Upper lobe of left lung (tissue), 4 donors: ENCODE data around the gene CDHR1.

ENCODE experiments used
- POLR2A ChIP-seq, 4 donors: fragments of 450-650 bp; IDR thresholded peaks; one replicate each; pipeline ENCODE4 v1.5.1; 2016 to 2017; ENCODE audit warnings: antibody characterized with exemption in 4 of 4, mild to moderate bottlenecking in 2 of 4
- TF ChIP-seq, protein P1 (sequence below), 6 experiments: fragments of 450-650 bp in 4 of 6; fragments of 200-600 bp in 2 of 6; sonication (generic) in 2 of 6; IDR thresholded peaks; one replicate each; pipeline ENCODE4 v1.5.1; 2016 to 2019; ENCODE audit warnings: antibody characterized with exemption in 6 of 6

DNA sequence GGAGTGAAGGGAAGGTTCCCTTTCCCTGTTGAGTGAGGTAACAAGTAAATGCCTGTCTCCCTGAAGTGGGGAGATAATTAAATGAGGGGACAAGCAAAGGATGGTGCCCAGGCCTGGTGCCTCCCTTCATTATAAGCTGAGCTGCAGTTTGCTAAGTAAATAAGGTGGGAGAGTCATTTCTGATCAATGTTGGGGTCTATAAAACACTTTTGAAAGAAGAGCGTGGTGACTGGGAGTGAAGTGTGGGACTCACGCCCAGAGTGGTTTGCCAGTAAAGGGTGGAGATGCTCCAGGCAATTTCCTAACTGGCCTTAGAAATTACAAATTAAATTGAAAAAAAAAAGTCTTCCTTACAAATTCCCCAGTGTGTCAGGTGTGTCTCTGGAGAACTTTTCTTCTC, 30.3 kb upstream of the CDHR1 start:
- TF ChIP-seq, protein P1, sequence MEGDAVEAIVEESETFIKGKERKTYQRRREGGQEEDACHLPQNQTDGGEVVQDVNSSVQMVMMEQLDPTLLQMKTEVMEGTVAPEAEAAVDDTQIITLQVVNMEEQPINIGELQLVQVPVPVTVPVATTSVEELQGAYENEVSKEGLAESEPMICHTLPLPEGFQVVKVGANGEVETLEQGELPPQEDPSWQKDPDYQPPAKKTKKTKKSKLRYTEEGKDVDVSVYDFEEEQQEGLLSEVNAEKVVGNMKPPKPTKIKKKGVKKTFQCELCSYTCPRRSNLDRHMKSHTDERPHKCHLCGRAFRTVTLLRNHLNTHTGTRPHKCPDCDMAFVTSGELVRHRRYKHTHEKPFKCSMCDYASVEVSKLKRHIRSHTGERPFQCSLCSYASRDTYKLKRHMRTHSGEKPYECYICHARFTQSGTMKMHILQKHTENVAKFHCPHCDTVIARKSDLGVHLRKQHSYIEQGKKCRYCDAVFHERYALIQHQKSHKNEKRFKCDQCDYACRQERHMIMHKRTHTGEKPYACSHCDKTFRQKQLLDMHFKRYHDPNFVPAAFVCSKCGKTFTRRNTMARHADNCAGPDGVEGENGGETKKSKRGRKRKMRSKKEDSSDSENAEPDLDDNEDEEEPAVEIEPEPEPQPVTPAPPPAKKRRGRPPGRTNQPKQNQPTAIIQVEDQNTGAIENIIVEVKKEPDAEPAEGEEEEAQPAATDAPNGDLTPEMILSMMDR (IDR thresholded peaks at IDR 0.05), result no peak
- no peak for TF ChIP-seq POLR2A (IDR thresholded peaks at IDR 0.05)
